ENCODE results near the gene CSTF3. TPM values are rescaled to one million over a fixed set of nuclear protein-coding genes. Genes with fewer than 3 reads are reported as not detected.

The CSTF3 gene
- 16.9 and 27.8 TPM in 2 replicates for total RNA-seq

GRCh38 chr11:33161120-33162005, at the start of gene CSTF3:
Gene CSTF3, minus strand, starts transcription at chr11:33161480. Its CDS starts 155 bp downstream, at chr11:33161325.

GRCh38 chr11:33039274-33040032, 121.8 kb downstream of the CSTF3 start, which contains the start of gene TCP11L1:
Gene TCP11L1, plus strand, starts transcription at chr11:33039572. Its CDS starts 4,202 bp downstream, at chr11:33043774.

Small RNA genes lying within 50 kb of the gene (small RNA-seq; reads per million reads assigned to genes)
- not detected for gene RF00019 (ENCODE audit: low replicate concordance)

Other genes starting within 250 kb of the CSTF3 start
- gene DEPDC7, start 145.6 kb downstream of the CSTF3 start, total RNA-seq, result 2.6 and 16.8 TPM in 2 replicates
- gene TCP11L1, start 121.9 kb downstream of the CSTF3 start, total RNA-seq, result 24.9 and 41.2 TPM in 2 replicates
- gene HIPK3, start 95.9 kb upstream of the CSTF3 start, total RNA-seq, result 125 and 128 TPM in 2 replicates
- 1.5 and 33.8 TPM in 2 replicates for gene KIAA1549L, start 214.6 kb upstream of the CSTF3 start, total RNA-seq

Measured in placental pericyte (primary cell).